Adrenal gland (tissue), 12 donors: ENCODE results near the gene GPLD1. TPM values are rescaled to one million over a fixed set of nuclear protein-coding genes. Genes with fewer than 3 reads are reported as not detected.

ENCODE experiments used
- DNase-seq, 7 donors: peaks; one replicate each; pipeline ENCODE4 v3.0.0-alpha.2; 2019 to 2020
- H3K27ac ChIP-seq, 5 donors: fragments of 200-600 bp; sonication (generic) in 4 of 5; 1 replicate in 3 of 5; 2 replicates in 2 of 5; pipeline versions ENCODE4 v1.5.1 to v1.8.0; 2016 to 2020; ENCODE audit warnings: mild to moderate bottlenecking in 1 of 5
- H3K27me3 ChIP-seq: fragments of 200-600 bp; 2 replicates; pipeline ENCODE4 v1.8.0; 2021
- H3K36me3 ChIP-seq, 2 donors: fragments of 200-600 bp; replicated peaks in 1 of 2; 1 replicate in 1 of 2; 2 replicates in 1 of 2; pipeline versions ENCODE4 v1.5.1 to v1.8.0; 2018 to 2022
- H3K4me1 ChIP-seq, 2 donors: fragments of 200-600 bp; replicated peaks in 1 of 2; 1 replicate in 1 of 2; 2 replicates in 1 of 2; pipeline versions ENCODE4 v1.5.1 to v1.8.0; 2018 to 2021
- H3K4me3 ChIP-seq, 4 donors: fragments of 200-600 bp; sonication (generic) in 3 of 4; one replicate each; pipeline ENCODE4 v1.5.1; 2016 to 2018
- H3K9me3 ChIP-seq, 3 donors: fragments of 200-600 bp; sonication (generic) in 1 of 3; replicated peaks in 1 of 3; 1 replicate in 2 of 3; 2 replicates in 1 of 3; pipeline versions ENCODE4 v1.5.1 to v1.8.0; 2016 to 2021
- POLR2A ChIP-seq, 2 donors: fragments of 450-650 bp; IDR thresholded peaks; one replicate each; pipeline ENCODE4 v1.6.1; 2017; ENCODE audit warnings: antibody characterized with exemption in 2 of 2, mild to moderate bottlenecking in 2 of 2, moderate library complexity in 1 of 2
- WGBS, 4 donors: extraction: QIAGEN DNeasy Blood & Tissue Kit in 2 of 4; methylation state at CpG; one replicate each; pipeline versions ENCODE4 v1.1.5 to v1.1.7; 2013 to 2017; 5-methylcytosine and 5-hydroxymethylcytosine counted together
- intact Hi-C, 2 donors: fragments of 100-400 bp; cut with DNase I; formaldehyde crosslinking; loops; one replicate each; pipeline versions ENCODE4 v1.14.1 to v1.15.0; 2022 to 2023
- polyA plus RNA-seq, 3 donors: library from polyadenylated mRNA; stranded (reverse); fragments of 200-250 nt in 2 of 3; fragments of 350-450 nt in 1 of 3; fragmentation: Illumina TruSeq in 1 of 3; extraction: RNeasy Lipid Tissue Mini Kit (QIAGEN cat#74804) in 1 of 3; gene quantifications; one replicate each; pipeline ENCODE4 v1.2.3, GENCODE V29; 2013 to 2014
- total RNA-seq, 9 donors: library from RNA; depleted of rRNA in 4 of 9; stranded (reverse); fragments of >200 nt in 4 of 9; fragments of 120-200 nt in 1 of 9; fragmentation: NEBNext Ultra II Directional in 1 of 9; extraction: Animal tissue kit (Norgen Biotek cat#: 25700) in 1 of 9; gene quantifications; one replicate each; pipeline versions ENCODE4 v1.1.0 to v1.2.4, GENCODE V29; 2013 to 2023
- TF ChIP-seq, protein P1 (sequence below), 6 experiments: fragments of 450-650 bp in 4 of 6; fragments of 200-600 bp in 2 of 6; sonication (generic) in 1 of 6; IDR thresholded peaks; 1 replicate in 5 of 6; 2 replicates in 1 of 6; pipeline versions ENCODE4 v1.5.1 to v1.8.0; 2016 to 2021; ENCODE audit warnings: antibody characterized with exemption in 6 of 6, mild to moderate bottlenecking in 2 of 6, moderate library complexity in 1 of 6
- donor health status: healthy with polysubstance abuse.
- donor health status: Bipolar disorder and iron deficiency.
- donor health status: DM: yes; HTN: yes; CAD: no.
- donor health status: DM: no; HTN: no; CAD: no.
- donor health status: DM: no; HTN: no; CAD: no.
- donor health status: DM: yes; HTN: yes; CAD: no.

Gene GPLD1
- total and polyA plus RNA-seq, 12 donors = 0.34 to 1.8 (median 0.98) TPM

- 63 to 82% (median 77%) methylated on average over 9 of the region's 9 CpGs for whole genome bisulfite sequencing, 4 donors
Measured at GRCh38 chr6:24448828-24449525, 40.4 kb downstream of the GPLD1 start.

GRCh38 chr6:24448396-24448795 lies 41.0 kb downstream of the GPLD1 start:
- 67 to 86% (median 72%) methylated on average over 4 of the region's 4 CpGs for WGBS, 4 donors

More at GRCh38 chr6:24448828-24449525, 40.4 kb downstream of the GPLD1 start:
- H3K27ac ChIP-seq = no peak overlapping the region
- H3K27me3 ChIP-seq = no peaks in the 10 kb centered on the region
- no peak for DNase-seq
- no peaks in the 10 kb centered on the region for H3K9me3 ChIP-seq
- H3K4me3 ChIP-seq = no peak overlapping the region
- intact Hi-C loops = no loop called here
- no peaks in the 10 kb centered on the region for H3K4me1 ChIP-seq
- TF ChIP-seq, protein P1, sequence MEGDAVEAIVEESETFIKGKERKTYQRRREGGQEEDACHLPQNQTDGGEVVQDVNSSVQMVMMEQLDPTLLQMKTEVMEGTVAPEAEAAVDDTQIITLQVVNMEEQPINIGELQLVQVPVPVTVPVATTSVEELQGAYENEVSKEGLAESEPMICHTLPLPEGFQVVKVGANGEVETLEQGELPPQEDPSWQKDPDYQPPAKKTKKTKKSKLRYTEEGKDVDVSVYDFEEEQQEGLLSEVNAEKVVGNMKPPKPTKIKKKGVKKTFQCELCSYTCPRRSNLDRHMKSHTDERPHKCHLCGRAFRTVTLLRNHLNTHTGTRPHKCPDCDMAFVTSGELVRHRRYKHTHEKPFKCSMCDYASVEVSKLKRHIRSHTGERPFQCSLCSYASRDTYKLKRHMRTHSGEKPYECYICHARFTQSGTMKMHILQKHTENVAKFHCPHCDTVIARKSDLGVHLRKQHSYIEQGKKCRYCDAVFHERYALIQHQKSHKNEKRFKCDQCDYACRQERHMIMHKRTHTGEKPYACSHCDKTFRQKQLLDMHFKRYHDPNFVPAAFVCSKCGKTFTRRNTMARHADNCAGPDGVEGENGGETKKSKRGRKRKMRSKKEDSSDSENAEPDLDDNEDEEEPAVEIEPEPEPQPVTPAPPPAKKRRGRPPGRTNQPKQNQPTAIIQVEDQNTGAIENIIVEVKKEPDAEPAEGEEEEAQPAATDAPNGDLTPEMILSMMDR (IDR thresholded peaks at IDR 0.05) = no peak
- TF ChIP-seq POLR2A (IDR thresholded peaks at IDR 0.05) = no peak
- H3K36me3 ChIP-seq = no peaks in the 10 kb centered on the region

GRCh38 chr6:24446670-24447069 lies 42.7 kb downstream of the GPLD1 start:
- TF ChIP-seq POLR2A (IDR thresholded peaks at IDR 0.05) = no peak
- TF ChIP-seq, protein P1 (IDR thresholded peaks at IDR 0.05) = no peak
- Histone ChIP-seq H3K36me3 (no peaks in the 10 kb centered on the region), H3K27me3 (no peaks in the 10 kb centered on the region), H3K4me3 (no peak overlapping the region), H3K9me3 (no peaks in the 10 kb centered on the region), H3K27ac (no peak overlapping the region), H3K4me1 (no peaks in the 10 kb centered on the region)
- DNase-seq = no peak
- WGBS, 4 donors = 81 to 90% (median 87%) methylated on average over 7 of the region's 7 CpGs
- intact Hi-C loops = no loop called here

More at GRCh38 chr6:24448396-24448795, 41.0 kb downstream of the GPLD1 start:
- H3K4me1 ChIP-seq = no peaks in the 10 kb centered on the region
- H3K27ac ChIP-seq = no peak overlapping the region
- no peaks in the 10 kb centered on the region for H3K27me3 ChIP-seq
- H3K4me3 ChIP-seq = no peak overlapping the region
- H3K9me3 ChIP-seq = no peaks in the 10 kb centered on the region
- H3K36me3 ChIP-seq = no peaks in the 10 kb centered on the region
- intact Hi-C loops = no loop called here
- TF ChIP-seq, protein P1 (IDR thresholded peaks at IDR 0.05) = no peak
- no peak for TF ChIP-seq POLR2A (IDR thresholded peaks at IDR 0.05)
- no peak for DNase-seq

- TF ChIP-seq, protein P1 (IDR thresholded peaks at IDR 0.05) = no peak
- no peak for TF ChIP-seq POLR2A (IDR thresholded peaks at IDR 0.05)
- no peaks in the 10 kb centered on the region for H3K27me3 ChIP-seq
- no peak for DNase-seq
- H3K27ac ChIP-seq = no peak overlapping the region
- H3K9me3 ChIP-seq = no peaks in the 10 kb centered on the region
- intact Hi-C loops = no loop called here
- no peaks in the 10 kb centered on the region for H3K36me3 ChIP-seq
- no peak overlapping the region for H3K4me3 ChIP-seq
- H3K4me1 ChIP-seq = no peaks in the 10 kb centered on the region
- 64 to 100% (median 69%) methylated on average over 1 to 4 of the region's 4 CpGs for WGBS, 4 donors
Measured at GRCh38 chr6:24445704-24446103, 43.7 kb downstream of the GPLD1 start.
